Stimulated activated naive CD8-positive, alpha-beta T cell treated with anti-CD3 and anti-CD28 coated beads, Interleukin-15, amount 100 ng/mL, for 72 hours (primary cell): ENCODE results near the gene FAM43B.

Experiments
- ATAC-seq: fragments of 150-1000 bp; cut with Tn5 transposase; 2 replicates; pipeline ENCODE4 v1.10.0; 2021; ENCODE audit warnings: mild to moderate bottlenecking, moderate library complexity
- DNase-seq, 2 donors: peaks; one replicate each; pipeline ENCODE4 v3.0.0; 2021 to 2022
- H3K27ac Mint-ChIP-seq, 2 donors: one replicate each; pipeline ENCODE4 v1.8.0; 2022; ENCODE audit warnings: mild to moderate bottlenecking in 2 of 2, mixed read lengths in 2 of 2, moderate library complexity in 2 of 2
- H3K27me3 Mint-ChIP-seq: one replicate; pipeline ENCODE4 v1.8.0; 2022; ENCODE audit warnings: mixed read lengths
- H3K4me1 Mint-ChIP-seq: one replicate; pipeline ENCODE4 v1.8.0; 2022; ENCODE audit warnings: mild to moderate bottlenecking, mixed read lengths
- H3K4me3 Mint-ChIP-seq, 2 donors: one replicate each; pipeline ENCODE4 v1.8.0; 2022; ENCODE audit warnings: mild to moderate bottlenecking in 2 of 2, mixed read lengths in 2 of 2, moderate library complexity in 1 of 2
- H3K9me3 Mint-ChIP-seq, 2 donors: one replicate each; pipeline ENCODE4 v1.8.0; 2022; ENCODE audit warnings: mixed read lengths in 2 of 2

FAM43B gene

DNA sequence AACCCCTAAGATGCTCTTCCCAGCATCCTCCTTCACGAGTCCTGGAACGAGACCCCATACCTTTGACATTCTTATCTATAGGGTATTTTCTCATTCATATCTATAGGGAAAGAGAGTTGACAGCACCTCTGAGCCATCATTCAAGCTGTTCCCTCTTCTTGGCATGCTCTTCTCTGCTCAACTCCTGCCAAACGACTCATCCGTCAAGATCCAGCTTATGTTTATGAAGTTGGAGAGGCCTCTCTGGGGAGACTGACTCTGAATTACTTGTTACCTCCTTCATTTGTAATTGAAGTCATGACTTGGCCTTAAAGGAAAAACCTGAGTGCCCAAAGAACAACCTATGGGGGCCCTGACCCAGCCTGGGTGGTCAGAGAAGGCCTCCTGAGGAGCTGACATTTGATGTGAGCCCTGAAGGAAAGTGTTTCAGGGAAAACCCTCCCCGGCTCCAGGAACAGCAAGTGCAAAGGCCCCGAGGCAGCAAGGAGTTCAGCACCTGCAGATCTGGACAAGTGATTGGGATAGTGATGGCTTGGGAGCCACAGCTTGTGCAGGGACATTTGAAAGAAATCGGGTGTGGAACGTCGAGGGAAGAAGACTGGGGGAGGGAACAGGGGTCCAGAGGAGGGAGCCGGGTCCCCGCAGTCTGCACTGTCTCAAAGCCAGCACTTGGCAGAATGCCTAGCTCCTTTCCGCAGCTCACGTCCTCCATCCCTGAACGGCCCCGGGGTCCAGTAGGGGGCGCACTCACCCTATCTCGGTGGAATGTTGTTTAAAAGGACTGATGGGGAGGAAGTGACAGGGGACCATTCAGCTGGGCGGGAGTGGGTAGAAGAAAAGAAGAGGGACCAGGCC, 22.5 kb downstream of the FAM43B start:
- peak; percentile 49 to 62 for DNase-seq
- peak; percentile 78 for ATAC-seq
- Mint-ChIP-seq H3K27me3 (peaks cover 30% of the 10 kb centered on the region), H3K4me1 (peaks cover 20% of the 10 kb centered on the region), H3K4me3 (no peak overlapping the region), H3K27ac (peak overlapping the region; percentile 23 to 71), H3K9me3 (peaks cover 0 to 17% of the 10 kb centered on the region in 2 donors)

GRCh38 chr1:20575541-20576336, 23.4 kb downstream of the FAM43B start:
- no peak overlapping the region for H3K27ac Mint-ChIP-seq
- ATAC-seq: no peak
- H3K4me3 Mint-ChIP-seq: no peak overlapping the region

DNA sequence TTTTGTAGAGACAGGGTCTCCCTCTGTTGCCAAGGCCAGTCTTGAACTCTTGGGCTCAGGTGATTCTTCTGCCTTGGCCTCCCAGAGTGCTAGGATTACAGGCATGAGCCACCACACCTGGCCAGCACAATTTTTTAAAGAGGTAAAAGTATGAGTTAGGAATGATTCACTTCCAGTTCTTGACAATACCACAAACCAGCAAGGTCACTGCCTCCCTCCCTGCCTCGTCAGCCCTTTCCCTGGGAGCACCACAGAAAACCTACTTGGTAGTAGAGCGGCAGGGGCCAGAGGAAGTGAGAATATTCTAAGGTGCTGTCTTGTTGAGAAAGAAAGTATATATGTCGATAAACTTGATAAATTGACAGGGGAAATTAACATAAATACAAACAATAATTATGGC, 25.7 kb downstream of the FAM43B start:
- no peak overlapping the region for H3K27ac Mint-ChIP-seq
- H3K27me3 Mint-ChIP-seq: peaks cover 16% of the 10 kb centered on the region
- no peak overlapping the region for H3K4me3 Mint-ChIP-seq
- ATAC-seq (no peak), DNase-seq (no peak)
- H3K4me1 Mint-ChIP-seq: peaks cover 20% of the 10 kb centered on the region
- no peaks in the 10 kb centered on the region for H3K9me3 Mint-ChIP-seq

More at GRCh38 chr1:20575541-20576336, 23.4 kb downstream of the FAM43B start:
- no peak for DNase-seq
- Mint-ChIP-seq H3K27me3 (peaks cover 24% of the 10 kb centered on the region), H3K9me3 (peaks cover 0 to 15% of the 10 kb centered on the region in 2 donors), H3K4me1 (peaks cover 20% of the 10 kb centered on the region)

DNA sequence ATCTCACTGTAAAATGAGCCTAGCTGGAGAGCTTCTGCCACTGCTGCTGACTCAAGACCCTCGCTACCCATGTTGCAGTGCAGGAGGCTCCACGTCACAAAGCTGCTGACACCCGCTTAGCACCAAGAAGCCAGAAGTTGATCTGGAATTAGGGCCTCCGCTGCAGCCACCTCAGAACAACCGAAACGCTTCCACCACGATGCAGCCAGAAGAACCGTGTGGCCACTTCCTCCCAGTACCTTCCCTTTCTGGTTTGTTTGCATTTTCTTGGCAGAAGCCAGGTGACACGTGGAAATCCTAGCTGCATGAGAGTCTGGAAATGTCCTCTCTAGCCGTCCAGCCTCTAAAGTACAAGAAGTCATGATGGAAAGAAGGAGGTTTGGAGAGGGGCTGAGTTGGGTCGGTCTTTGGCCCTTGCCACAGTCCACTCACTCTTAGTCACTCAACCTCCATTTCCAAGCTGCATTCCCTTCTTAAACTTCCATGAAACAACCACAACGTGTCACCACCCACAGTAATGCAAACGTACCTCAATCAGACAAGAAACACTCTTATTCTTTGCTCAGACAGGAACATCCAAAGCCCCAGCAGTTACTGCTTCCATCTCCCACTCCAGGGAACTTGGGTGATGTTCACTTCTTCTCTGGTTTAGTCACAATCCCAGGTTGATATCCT, 26.5 kb downstream of the FAM43B start:
- Mint-ChIP-seq H3K9me3 (no peaks in the 10 kb centered on the region), H3K4me3 (no peak overlapping the region), H3K4me1 (peaks cover 15% of the 10 kb centered on the region), H3K27me3 (peaks cover 8% of the 10 kb centered on the region), H3K27ac (no peak overlapping the region)
- DNase-seq: no peak
- ATAC-seq: no peak

DNA sequence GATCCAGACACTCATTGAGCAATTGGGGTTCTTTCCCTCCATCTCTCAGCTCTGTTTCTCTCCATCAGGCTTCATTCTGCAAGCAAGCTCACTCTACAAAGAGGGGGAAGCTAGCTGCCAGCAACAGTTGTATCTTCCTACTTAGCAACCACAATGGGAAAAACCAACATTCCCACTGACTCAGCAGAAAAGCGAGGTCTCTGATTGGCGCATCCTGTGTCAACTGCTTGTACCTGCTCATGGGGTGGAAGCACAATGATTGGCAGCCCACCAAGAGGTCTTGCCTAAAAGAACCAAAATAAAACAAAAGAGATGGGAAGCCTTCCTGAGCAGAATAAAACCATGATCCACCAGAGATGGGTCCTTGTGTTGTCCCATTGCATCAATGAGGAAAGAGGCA, 32.5 kb downstream of the FAM43B start:
- Mint-ChIP-seq H3K9me3 (no peaks in the 10 kb centered on the region), H3K27ac (no peak overlapping the region), H3K27me3 (peaks cover 47% of the 10 kb centered on the region), H3K4me1 (peaks cover 14% of the 10 kb centered on the region), H3K4me3 (no peak overlapping the region)
- no peak for ATAC-seq
- DNase-seq: no peak

DNA sequence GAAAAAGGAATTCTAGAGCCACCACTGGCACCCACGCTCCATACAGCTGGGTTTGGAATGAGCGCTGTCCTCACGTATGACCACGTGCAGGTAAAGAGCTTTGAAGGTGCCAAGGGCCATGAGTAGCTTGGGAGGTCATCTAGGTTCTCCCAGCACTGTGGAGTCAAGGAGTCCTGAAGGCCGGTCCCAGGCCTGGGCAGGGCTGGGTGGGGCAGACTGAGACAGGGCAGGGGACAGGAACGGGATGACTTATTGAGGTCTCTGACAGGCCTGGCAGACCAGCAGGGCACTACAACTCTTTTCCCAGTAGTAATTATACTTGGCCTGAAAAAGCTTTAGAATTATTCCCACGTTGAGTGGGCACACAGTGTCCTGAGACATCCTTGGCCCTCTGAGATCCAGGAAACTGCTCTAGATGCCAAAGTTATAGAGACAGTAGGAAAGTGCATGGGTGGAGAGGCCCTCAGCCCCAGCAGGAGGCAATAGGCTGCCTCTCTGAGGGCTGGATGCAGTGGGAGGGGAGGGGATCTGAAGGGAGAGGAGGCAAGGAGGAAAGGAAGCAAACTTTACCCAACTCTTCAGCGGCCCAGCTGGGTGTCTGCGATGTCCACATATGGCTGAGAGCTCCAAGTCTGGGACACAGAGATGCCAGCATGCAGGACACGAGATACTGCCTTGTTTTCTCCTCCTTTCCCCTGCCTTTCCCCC, 34.7 kb downstream of the FAM43B start:
- no peak for ATAC-seq
- Mint-ChIP-seq H3K4me1 (peaks cover 14% of the 10 kb centered on the region), H3K9me3 (no peaks in the 10 kb centered on the region), H3K27me3 (peaks cover 67% of the 10 kb centered on the region), H3K4me3 (no peak overlapping the region), H3K27ac (no peak overlapping the region)
- no peak for DNase-seq

- Mint-ChIP-seq H3K27ac (no peak overlapping the region), H3K4me3 (no peak overlapping the region), H3K9me3 (no peaks in the 10 kb centered on the region), H3K4me1 (peaks cover 14% of the 10 kb centered on the region), H3K27me3 (peaks cover 72% of the 10 kb centered on the region)
- DNase-seq (no peak), ATAC-seq (no peak)
Measured at GRCh38 chr1:20587661-20588053, 35.3 kb downstream of the FAM43B start.

- H3K27me3 Mint-ChIP-seq: peaks cover 82% of the 10 kb centered on the region
- DNase-seq (no peak), ATAC-seq (no peak)
- peaks cover 14% of the 10 kb centered on the region for H3K4me1 Mint-ChIP-seq
- H3K4me3 Mint-ChIP-seq: no peak within 1 kb of the TSS
- H3K27ac Mint-ChIP-seq: no peak within 1 kb of the TSS
- no peaks in the 10 kb centered on the region for H3K9me3 Mint-ChIP-seq
Measured at GRCh38 chr1:20588634-20589225, 36.4 kb downstream of the FAM43B start, which contains the start of gene CDA. Gene CDA (plus strand): TSS chr1:20589097. CDS start chr1:20589130, 33 bp downstream.

- DNase-seq (no peak), ATAC-seq (no peak)
- Mint-ChIP-seq H3K27me3 (peaks cover 85% of the 10 kb centered on the region), H3K4me1 (peaks cover 14% of the 10 kb centered on the region), H3K27ac (no peak overlapping the region), H3K4me3 (no peak overlapping the region), H3K9me3 (no peaks in the 10 kb centered on the region)
Measured at GRCh38 chr1:20589331-20590278, 37.2 kb downstream of the FAM43B start.

DNA sequence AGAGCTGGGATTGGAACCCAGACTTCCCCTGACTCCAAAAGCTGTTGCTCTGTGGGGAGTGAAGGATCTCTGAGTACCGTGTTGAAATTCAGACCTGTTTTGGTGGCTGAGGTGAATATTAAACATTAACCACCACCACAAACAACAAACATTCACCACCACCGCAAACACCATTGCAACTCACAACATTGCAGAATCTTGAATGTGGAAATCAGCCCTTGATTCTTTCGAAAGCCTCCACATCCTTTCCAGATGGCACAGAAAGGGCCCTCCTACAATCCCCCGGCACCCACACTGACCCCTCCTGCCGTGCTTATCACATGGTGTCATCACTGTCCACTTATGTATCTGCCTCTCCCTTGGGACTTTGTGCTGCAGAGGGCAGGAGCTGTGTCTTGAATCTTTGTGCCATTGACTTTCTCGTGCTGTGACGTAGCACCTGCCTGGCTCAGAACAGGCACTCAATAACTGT, 38.0 kb downstream of the FAM43B start:
- no peak for DNase-seq
- Mint-ChIP-seq H3K27ac (no peak overlapping the region), H3K9me3 (no peaks in the 10 kb centered on the region), H3K4me1 (peaks cover 14% of the 10 kb centered on the region), H3K4me3 (no peak overlapping the region), H3K27me3 (peaks cover 83% of the 10 kb centered on the region)
- no peak for ATAC-seq

- H3K27me3 Mint-ChIP-seq: peaks cover 62% of the 10 kb centered on the region
- no peak overlapping the region for H3K4me3 Mint-ChIP-seq
- ATAC-seq (no peak), DNase-seq (no peak)
- H3K4me1 Mint-ChIP-seq: peaks cover 10% of the 10 kb centered on the region
- no peaks in the 10 kb centered on the region for H3K9me3 Mint-ChIP-seq
- peak overlapping the region in 1 of 2 donors; percentile 21 for H3K27ac Mint-ChIP-seq
Measured at GRCh38 chr1:20593756-20594155, 41.4 kb downstream of the FAM43B start.

- Mint-ChIP-seq H3K4me3 (no peak overlapping the region), H3K27ac (no peak overlapping the region), H3K27me3 (peaks cover 52% of the 10 kb centered on the region), H3K9me3 (no peaks in the 10 kb centered on the region), H3K4me1 (peaks cover under 1% of the 10 kb centered on the region)
- no peak for DNase-seq
- no peak for ATAC-seq
Measured at GRCh38 chr1:20594746-20595145, 42.4 kb downstream of the FAM43B start.

DNA sequence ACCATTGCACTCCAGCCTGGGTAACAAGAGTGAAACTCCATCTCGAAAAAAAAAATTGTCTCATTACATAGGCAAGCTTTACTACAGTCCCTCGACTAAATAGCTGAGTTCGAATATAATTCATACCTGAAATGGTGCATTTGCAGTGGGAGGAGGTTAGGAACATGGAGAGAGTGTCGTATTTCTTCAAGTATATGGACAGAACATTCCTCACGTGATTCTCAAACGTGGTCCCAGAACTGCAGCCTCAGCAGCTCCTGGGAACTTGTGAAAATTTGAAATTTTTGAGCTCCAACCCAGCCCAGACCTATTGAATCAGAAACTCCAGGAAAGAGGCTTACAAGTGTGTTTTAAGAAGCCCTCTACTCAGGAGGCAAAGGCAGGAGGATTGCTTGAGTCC, 43.7 kb downstream of the FAM43B start:
- DNase-seq (no peak), ATAC-seq (no peak)
- H3K27me3 Mint-ChIP-seq: peaks cover 39% of the 10 kb centered on the region
- no peaks in the 10 kb centered on the region for H3K4me1 Mint-ChIP-seq
- H3K4me3 Mint-ChIP-seq: no peak overlapping the region
- H3K27ac Mint-ChIP-seq: no peak overlapping the region
- H3K9me3 Mint-ChIP-seq: no peaks in the 10 kb centered on the region

GRCh38 chr1:20597650-20598049, 45.3 kb downstream of the FAM43B start:
- no peaks in the 10 kb centered on the region for H3K9me3 Mint-ChIP-seq
- peaks cover 26% of the 10 kb centered on the region for H3K27me3 Mint-ChIP-seq
- no peak overlapping the region for H3K4me3 Mint-ChIP-seq
- no peak overlapping the region for H3K27ac Mint-ChIP-seq
- H3K4me1 Mint-ChIP-seq: no peaks in the 10 kb centered on the region
- no peak for DNase-seq
- no peak for ATAC-seq
